ENCODE measurements around the gene SCN9A.

Gene SCN9A

DNA sequence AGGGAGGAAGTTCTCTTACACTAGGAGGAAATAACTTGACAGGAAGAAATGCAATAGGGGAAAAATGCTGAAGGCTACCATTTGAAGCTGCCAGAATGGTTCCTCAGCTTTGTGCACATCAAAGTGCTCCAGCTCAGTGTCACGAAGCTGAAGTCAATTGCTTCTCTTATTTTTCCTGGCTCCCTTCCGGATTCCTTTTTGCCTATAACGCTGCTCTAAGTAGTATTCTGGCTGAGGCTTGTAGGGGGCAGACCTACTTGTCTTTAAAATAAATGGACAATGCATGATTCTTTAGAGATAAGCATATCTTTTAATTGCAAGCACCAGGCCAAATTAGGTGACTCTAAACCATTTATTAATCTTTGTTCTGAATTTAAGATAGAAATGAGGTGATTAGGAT is 187.7 kb downstream of the SCN9A start:
- TF ChIP-seq, protein P1, sequence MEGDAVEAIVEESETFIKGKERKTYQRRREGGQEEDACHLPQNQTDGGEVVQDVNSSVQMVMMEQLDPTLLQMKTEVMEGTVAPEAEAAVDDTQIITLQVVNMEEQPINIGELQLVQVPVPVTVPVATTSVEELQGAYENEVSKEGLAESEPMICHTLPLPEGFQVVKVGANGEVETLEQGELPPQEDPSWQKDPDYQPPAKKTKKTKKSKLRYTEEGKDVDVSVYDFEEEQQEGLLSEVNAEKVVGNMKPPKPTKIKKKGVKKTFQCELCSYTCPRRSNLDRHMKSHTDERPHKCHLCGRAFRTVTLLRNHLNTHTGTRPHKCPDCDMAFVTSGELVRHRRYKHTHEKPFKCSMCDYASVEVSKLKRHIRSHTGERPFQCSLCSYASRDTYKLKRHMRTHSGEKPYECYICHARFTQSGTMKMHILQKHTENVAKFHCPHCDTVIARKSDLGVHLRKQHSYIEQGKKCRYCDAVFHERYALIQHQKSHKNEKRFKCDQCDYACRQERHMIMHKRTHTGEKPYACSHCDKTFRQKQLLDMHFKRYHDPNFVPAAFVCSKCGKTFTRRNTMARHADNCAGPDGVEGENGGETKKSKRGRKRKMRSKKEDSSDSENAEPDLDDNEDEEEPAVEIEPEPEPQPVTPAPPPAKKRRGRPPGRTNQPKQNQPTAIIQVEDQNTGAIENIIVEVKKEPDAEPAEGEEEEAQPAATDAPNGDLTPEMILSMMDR (IDR thresholded peaks at IDR 0.05; ENCODE audit: control insufficient read depth, extremely low read depth, insufficient read depth), result no peak
- no peak overlapping the region for H3K4me3 ChIP-seq (ENCODE audit: low read depth, low read length)
- no peak for DNase-seq (ENCODE audit: low read depth)

DNA sequence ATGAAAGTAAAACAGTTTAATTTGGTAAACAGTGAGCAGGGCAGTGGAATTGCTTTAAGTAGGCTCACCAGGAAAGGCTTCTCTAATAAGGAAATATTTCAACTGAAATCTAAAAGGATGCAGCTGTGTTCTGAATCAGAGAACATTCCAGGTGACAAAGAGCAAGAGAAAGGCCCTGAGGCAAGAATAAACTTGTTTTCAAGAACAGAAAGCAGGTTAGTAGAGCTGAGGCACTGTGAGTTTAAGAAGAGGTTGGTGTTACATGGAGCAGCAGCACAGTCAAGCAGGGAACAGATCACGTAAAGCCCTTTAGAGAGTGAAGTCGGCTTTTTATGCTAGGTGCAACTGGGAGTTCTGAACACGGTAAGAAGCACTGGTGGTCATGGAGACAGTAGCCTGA is 191.0 kb downstream of the SCN9A start:
- no peak overlapping the region for H3K4me3 ChIP-seq (ENCODE audit: low read depth, low read length)
- no peak for DNase-seq (ENCODE audit: low read depth)
- TF ChIP-seq, protein P1 (IDR thresholded peaks at IDR 0.05; ENCODE audit: control insufficient read depth, extremely low read depth, insufficient read depth), result no peak

DNA sequence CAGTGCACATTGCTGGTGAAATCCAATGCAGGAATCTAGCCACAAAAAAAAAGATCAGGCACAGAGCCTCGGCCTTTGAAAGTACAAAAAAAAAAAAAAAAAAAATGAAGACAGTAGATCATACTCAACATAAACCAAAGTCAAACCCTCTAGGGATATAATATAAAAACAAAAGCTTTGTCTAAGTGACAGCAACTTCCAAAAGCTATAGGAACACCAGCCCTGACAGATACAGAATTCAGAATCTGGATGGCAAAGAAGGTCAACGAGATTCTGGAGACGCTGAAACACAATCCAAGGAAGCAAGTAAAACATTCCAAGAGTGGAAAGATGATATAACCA is 194.0 kb downstream of the SCN9A start:
- TF ChIP-seq, protein P1 (IDR thresholded peaks at IDR 0.05; ENCODE audit: control insufficient read depth, extremely low read depth, insufficient read depth), result no peak
- H3K4me3 ChIP-seq (ENCODE audit: low read depth, low read length), result no peak overlapping the region
- no peak for DNase-seq (ENCODE audit: low read depth)

DNA sequence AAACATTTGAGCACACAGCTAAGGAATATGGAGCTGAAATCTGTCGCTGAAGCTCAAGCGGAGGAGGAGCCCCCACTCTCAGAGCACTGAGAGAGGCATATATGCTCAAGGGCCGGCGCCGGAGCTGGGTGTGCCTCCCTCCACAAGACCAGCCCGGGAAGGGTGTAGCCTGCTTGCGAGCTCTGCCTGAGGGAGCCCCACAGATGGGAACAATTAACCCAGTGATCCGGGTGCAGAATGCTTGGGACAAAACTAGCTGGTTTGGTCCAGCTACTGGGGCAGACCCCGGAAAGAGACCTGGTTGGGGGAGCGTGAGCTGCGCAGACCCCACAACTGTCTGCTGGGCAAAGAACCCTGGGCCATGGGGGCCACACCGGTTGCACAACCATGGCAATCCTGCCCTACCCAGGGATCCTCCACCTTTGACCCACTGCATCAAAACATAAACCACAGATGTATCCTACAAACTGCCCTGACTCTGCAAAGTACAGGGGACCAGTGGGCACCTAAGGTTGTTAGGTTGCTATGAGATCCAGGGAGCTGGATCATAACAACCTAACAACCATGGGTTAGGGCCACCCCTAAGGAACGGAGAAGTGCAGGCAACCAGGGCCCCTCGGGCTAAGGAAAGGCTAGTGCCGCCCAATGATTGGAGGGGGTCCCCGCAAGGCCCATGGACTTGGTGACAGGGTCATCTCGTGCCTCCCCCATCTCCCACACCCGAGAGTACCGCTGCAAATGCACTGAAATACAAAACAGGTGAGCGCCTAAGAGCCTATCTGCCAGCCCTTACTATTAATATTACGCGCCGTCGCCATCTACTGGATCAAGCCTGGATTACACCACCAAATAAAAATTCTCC is 194.6 kb downstream of the SCN9A start:
- DNase-seq (ENCODE audit: low read depth), result no peak
- no peak overlapping the region for H3K4me3 ChIP-seq (ENCODE audit: low read depth, low read length)
- TF ChIP-seq, protein P1 (IDR thresholded peaks at IDR 0.05; ENCODE audit: control insufficient read depth, extremely low read depth, insufficient read depth), result peak; percentile 64

DNA sequence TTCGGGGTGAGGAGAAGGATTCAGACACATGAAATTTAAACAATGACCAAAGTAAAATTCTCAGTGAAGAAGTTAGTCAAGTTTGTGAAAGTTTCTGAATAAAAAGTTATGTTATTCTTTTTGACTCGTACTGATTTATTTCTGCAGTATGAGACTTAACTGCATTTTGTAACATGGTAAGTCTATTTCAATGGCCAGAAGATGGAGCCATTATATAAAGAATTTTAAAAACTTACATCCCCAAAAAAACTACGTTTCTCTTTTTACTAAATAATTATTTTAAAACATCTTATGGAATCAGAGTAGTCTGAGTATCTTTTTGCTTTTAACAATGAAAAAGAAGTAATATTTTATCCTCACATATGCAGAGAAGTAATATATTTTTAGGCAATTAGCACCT is 196.5 kb downstream of the SCN9A start:
- no peak for DNase-seq (ENCODE audit: low read depth)
- no peak overlapping the region for H3K4me3 ChIP-seq (ENCODE audit: low read depth, low read length)
- TF ChIP-seq, protein P1 (IDR thresholded peaks at IDR 0.05; ENCODE audit: control insufficient read depth, extremely low read depth, insufficient read depth), result peak; percentile 23; the same call in 1 of the 2 replicates

DNA sequence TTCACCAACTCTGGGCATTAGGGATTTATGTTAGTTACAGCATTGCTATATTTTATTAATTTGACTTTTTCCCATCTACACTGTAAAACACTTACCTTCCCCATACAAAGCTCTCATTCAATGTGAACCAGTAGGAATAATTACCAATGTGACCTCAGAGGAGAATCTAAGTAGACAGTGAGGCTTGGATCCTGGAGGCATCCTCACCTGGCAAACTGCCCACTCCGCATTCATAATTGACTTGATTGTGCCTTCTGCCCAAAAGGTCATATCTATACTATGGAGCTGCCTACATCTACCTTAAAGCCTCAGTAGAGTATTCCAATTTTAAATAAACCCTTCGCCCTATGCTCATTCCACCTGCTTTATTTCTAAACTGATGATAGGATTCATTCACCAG is 202.5 kb downstream of the SCN9A start:
- no peak overlapping the region for H3K4me3 ChIP-seq (ENCODE audit: low read depth, low read length)
- no peak for DNase-seq (ENCODE audit: low read depth)
- TF ChIP-seq, protein P1 (IDR thresholded peaks at IDR 0.05; ENCODE audit: control insufficient read depth, extremely low read depth, insufficient read depth), result no peak

DNA sequence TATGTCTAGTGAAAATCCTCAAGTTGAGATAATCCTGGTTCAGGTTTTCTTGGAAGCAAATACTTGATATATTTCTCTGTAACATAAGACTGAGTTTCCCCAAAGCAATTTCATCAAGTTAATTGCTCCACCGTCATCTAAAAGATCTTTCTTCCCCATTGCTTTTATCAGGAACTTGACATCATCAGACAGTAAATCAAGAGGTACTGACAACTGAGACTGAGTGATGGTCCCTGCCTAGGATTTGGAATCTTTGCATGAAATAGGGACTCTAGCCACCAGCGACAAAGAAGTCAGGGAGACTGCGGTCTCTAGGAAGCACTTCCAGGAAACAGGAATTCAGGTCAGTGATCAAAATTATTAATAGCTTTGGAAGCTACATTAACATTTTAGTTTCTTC is 204.5 kb downstream of the SCN9A start:
- TF ChIP-seq, protein P1 (IDR thresholded peaks at IDR 0.05; ENCODE audit: control insufficient read depth, extremely low read depth, insufficient read depth), result no peak
- no peak for DNase-seq (ENCODE audit: low read depth)
- H3K4me3 ChIP-seq (ENCODE audit: low read depth, low read length), result no peak overlapping the region

All from LNCaP clone FGC (cell line).